ENCODE data around the gene COX5B.
A peak's percentile ranks its signal among the peaks of the same experiment; 100 is the strongest.

DNA sequence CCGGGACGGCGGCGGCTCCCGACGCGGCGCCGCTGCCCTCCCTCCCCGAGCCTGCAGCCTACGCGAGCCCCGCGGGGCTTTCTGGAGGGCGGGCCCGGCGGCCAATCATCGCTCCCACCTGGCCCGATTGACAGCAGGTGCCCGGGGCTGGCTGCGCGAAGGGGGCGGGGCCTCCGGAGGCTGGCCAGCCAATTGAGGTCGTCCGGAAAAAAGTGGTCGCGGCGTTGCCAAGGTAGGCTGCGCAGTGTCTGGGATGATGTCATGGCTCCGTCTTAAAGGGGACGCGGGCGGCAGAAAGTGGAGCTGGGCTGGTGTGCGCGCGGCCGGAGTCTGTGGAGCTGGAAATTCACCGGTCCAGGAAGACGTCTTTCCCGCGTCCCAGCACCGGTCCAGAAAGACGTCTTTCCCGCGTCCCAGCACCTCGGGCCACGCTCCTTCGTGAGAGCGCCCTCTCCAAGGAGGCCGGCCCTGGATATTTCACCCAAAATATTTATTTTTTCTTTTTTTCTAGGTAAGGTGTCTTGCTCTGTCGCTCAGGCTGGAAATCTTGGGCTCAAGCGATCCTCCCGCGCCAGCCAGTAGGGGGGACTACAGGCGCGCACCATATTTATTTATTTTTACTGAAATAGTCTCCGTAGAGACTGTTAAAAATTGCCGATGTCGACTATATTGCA lies 18.2 kb downstream of the COX5B start, which contains the start of gene ACTR1B:
- TF ChIP-seq, protein P1, sequence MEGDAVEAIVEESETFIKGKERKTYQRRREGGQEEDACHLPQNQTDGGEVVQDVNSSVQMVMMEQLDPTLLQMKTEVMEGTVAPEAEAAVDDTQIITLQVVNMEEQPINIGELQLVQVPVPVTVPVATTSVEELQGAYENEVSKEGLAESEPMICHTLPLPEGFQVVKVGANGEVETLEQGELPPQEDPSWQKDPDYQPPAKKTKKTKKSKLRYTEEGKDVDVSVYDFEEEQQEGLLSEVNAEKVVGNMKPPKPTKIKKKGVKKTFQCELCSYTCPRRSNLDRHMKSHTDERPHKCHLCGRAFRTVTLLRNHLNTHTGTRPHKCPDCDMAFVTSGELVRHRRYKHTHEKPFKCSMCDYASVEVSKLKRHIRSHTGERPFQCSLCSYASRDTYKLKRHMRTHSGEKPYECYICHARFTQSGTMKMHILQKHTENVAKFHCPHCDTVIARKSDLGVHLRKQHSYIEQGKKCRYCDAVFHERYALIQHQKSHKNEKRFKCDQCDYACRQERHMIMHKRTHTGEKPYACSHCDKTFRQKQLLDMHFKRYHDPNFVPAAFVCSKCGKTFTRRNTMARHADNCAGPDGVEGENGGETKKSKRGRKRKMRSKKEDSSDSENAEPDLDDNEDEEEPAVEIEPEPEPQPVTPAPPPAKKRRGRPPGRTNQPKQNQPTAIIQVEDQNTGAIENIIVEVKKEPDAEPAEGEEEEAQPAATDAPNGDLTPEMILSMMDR (conservative IDR thresholded peaks at IDR 0.05 in 1 of 2, IDR thresholded peaks at IDR 0.05 in 1 of 2; ENCODE audit: extremely low read depth in 1 of 2, insufficient read depth in 1 of 2, low read depth in 1 of 2, low read length in 2 of 2) = peak; percentile 42 to 63
- no peak for TF ChIP-seq EZH2 (IDR thresholded peaks at IDR 0.05; ENCODE audit: borderline replicate concordance, low read length)

Data from mammary epithelial cell (primary cell).